KMS-11 (cell line): ENCODE results near the gene VSNL1.

Source experiments
- H2AFZ ChIP-seq: fragments of 200-600 bp; sonication (generic); 2 replicates; pipeline ENCODE4 v1.6.1; 2016; ENCODE audit warnings: antibody characterized with exemption, mixed run types, low read depth
- H3K27ac ChIP-seq: fragments of 200-600 bp; sonication (generic); 2 replicates; pipeline ENCODE4 v1.6.1; 2016; ENCODE audit warnings: mild to moderate bottlenecking, mixed run types
- H3K27me3 ChIP-seq: fragments of 200-600 bp; sonication (generic); 2 replicates; pipeline ENCODE4 v1.6.1; 2017; ENCODE audit warnings: mild to moderate bottlenecking, low read depth, mixed run types, moderate library complexity; ENCODE audit not compliant: insufficient read depth
- H3K36me3 ChIP-seq: fragments of 200-600 bp; sonication (generic); 2 replicates; pipeline ENCODE4 v1.6.1; 2017; ENCODE audit warnings: mild to moderate bottlenecking, mixed run types; ENCODE audit not compliant: insufficient read depth
- H3K4me1 ChIP-seq: fragments of 200-600 bp; sonication (generic); 2 replicates; pipeline ENCODE4 v1.6.1; 2016; ENCODE audit warnings: mild to moderate bottlenecking, low read depth, mixed run types; ENCODE audit not compliant: poor library complexity, severe bottlenecking
- H3K4me2 ChIP-seq: fragments of 200-600 bp; sonication (generic); 2 replicates; pipeline ENCODE4 v1.7.0; 2016; ENCODE audit warnings: mild to moderate bottlenecking, mixed run types
- H3K4me3 ChIP-seq: fragments of 200-600 bp; sonication (generic); IDR thresholded peaks from 2 replicates; pipeline ENCODE4 v1.6.1; 2017; ENCODE audit warnings: low read depth, low read length, mixed read lengths; ENCODE audit not compliant: insufficient read depth
- H3K79me2 ChIP-seq: fragments of 200-600 bp; sonication (generic); 2 replicates; pipeline ENCODE4 v1.6.1; 2016; ENCODE audit warnings: low read depth, mixed run types; ENCODE audit not compliant: insufficient read depth
- H3K9ac ChIP-seq: fragments of 200-600 bp; sonication (generic); 2 replicates; pipeline ENCODE4 v1.6.1; 2016; ENCODE audit warnings: mild to moderate bottlenecking, mixed run types
- H4K20me1 ChIP-seq: fragments of 200-600 bp; sonication (generic); 2 replicates; pipeline ENCODE4 v1.6.1; 2016; ENCODE audit warnings: mild to moderate bottlenecking, mixed run types; ENCODE audit not compliant: insufficient read depth
- TF ChIP-seq, protein P1 (sequence below): fragments of 200-600 bp; sonication (generic); conservative IDR thresholded peaks from 2 replicates; pipeline ENCODE4 v1.6.1; 2017; ENCODE audit warnings: low read depth, mild to moderate bottlenecking, antibody characterized with exemption, low read length, moderate library complexity, mixed read lengths

Gene VSNL1

DNA sequence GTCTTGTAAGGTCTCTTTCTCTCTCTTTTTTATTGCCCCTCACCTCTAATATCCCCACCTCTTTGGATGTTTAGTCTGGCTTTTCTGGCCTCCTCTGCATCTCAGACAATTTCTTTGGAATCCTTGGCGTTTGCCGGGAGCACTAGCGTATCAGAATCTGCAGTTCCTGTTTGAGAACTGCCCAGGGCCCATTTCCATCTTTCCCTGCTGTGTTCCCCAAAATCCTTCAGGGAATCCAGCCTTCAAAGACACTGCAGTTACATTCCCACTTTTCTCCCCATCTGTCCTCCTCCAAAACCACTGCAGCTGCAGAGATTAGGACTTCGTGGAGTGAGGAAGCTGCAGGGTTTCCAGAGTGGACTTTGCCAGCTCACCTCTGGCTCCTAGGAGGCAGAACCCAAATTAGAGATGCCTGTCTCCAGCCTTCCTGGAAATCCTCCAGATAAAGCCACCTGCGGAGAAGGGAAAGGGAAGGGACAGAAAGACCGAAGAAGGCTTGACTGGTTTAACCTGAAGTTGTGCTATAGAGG is 2.7 kb downstream of the VSNL1 start:
- H3K9ac ChIP-seq: no peak overlapping the region
- no peak overlapping the region for H2AFZ ChIP-seq
- TF ChIP-seq, protein P1, sequence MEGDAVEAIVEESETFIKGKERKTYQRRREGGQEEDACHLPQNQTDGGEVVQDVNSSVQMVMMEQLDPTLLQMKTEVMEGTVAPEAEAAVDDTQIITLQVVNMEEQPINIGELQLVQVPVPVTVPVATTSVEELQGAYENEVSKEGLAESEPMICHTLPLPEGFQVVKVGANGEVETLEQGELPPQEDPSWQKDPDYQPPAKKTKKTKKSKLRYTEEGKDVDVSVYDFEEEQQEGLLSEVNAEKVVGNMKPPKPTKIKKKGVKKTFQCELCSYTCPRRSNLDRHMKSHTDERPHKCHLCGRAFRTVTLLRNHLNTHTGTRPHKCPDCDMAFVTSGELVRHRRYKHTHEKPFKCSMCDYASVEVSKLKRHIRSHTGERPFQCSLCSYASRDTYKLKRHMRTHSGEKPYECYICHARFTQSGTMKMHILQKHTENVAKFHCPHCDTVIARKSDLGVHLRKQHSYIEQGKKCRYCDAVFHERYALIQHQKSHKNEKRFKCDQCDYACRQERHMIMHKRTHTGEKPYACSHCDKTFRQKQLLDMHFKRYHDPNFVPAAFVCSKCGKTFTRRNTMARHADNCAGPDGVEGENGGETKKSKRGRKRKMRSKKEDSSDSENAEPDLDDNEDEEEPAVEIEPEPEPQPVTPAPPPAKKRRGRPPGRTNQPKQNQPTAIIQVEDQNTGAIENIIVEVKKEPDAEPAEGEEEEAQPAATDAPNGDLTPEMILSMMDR: no peak
- H3K4me1 ChIP-seq: peaks cover 4% of the 10 kb centered on the region
- no peaks in the 10 kb centered on the region for H3K27me3 ChIP-seq
- no peak overlapping the region for H3K4me2 ChIP-seq
- no peaks in the 10 kb centered on the region for H3K79me2 ChIP-seq
- no peaks in the 10 kb centered on the region for H4K20me1 ChIP-seq
- no peak overlapping the region for H3K4me3 ChIP-seq
- H3K36me3 ChIP-seq: no peaks in the 10 kb centered on the region
- no peak overlapping the region for H3K27ac ChIP-seq

DNA sequence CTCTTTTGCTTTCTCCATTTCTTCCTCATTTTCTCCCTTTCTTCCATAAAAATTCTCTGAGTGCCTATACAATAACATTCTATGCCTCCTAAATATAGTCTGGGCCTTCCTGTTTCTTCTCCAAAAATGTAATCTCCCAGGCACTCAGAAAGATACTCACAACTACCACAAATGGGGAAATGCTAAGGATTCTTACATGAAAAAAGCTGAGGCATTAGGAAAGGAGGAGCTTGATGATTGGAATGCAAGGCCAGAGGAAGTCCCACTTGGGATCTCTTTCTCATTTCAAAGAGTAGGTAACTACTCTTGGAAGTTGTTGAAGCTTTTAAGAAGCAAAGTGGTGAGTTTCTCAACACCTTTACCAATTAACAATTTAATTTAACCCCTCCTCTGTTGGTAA is 3.4 kb downstream of the VSNL1 start:
- no peaks in the 10 kb centered on the region for H3K27me3 ChIP-seq
- no peak overlapping the region for H3K9ac ChIP-seq
- H3K27ac ChIP-seq: no peak overlapping the region
- no peaks in the 10 kb centered on the region for H4K20me1 ChIP-seq
- no peak overlapping the region for H2AFZ ChIP-seq
- TF ChIP-seq, protein P1: no peak
- no peaks in the 10 kb centered on the region for H3K4me1 ChIP-seq
- H3K79me2 ChIP-seq: no peaks in the 10 kb centered on the region
- no peak overlapping the region for H3K4me2 ChIP-seq
- H3K36me3 ChIP-seq: no peaks in the 10 kb centered on the region
- no peak overlapping the region for H3K4me3 ChIP-seq

DNA sequence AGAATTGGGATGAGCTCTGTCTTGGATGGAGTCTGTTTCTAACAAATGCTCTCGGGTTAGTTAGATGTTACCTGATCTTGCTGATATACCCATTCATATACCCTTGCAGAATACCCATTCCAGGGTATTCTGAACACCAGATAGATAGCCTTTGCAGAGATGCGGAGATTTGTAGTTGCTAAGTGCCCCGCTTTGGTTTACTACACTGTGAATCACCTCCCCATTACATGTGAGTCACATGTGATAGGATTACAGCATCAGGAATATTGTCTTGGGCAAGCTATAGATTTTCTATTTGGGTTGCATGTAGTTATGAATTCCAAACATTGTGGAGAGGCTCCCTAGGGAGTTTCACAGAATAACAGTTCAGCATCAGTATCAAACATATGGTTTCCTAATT is 3.8 kb downstream of the VSNL1 start:
- Histone ChIP-seq H3K36me3 (no peaks in the 10 kb centered on the region), H3K27ac (no peak overlapping the region), H4K20me1 (no peaks in the 10 kb centered on the region), H3K4me1 (no peaks in the 10 kb centered on the region), H3K27me3 (no peaks in the 10 kb centered on the region), H3K79me2 (no peaks in the 10 kb centered on the region), H2AFZ (no peak overlapping the region), H3K4me2 (no peak overlapping the region), H3K4me3 (no peak overlapping the region), H3K9ac (no peak overlapping the region)
- TF ChIP-seq, protein P1: no peak

DNA sequence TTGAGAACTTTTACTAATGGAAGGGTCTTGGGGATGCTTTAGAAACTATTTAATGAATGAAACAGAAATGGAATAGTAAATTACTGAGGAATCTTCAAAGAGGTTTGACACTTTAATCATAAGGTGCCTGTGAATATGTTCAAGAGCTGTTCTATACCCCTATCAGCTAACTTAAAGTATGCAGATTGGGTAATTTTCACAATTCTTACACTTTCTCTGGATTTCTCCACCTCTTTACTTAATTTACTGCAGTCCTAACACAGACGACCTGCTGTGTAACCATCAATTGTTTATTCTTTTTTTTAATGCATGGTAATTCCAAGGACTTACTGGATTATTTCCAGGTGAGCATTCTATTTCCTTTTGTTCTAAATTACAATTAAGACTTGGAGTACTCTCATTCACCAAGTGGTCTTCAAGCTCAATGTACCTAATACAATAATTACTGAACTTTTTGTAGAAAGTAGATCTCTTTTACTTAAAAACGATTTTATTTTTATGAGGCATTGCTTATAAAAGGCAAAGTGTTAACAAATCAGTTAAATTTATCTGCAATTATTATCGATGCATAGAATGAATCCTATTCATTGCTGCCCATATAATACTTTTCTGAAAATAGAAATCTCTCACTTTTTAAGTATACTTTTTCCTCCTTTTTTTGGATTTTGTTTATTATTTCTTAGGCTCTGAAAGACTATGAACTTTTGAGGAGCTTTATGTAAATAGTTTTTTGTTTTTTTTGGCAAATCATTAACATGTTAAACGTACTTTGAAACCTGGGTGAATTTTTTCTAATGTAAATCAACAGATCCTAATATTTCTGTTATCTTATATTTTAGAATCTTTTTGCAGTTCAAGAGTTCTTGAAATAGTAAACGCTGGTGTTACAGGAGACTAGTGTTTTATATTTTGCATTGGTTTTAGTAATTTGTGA is 5.5 kb downstream of the VSNL1 start:
- Histone ChIP-seq H3K9ac (no peak overlapping the region), H3K4me3 (no peak overlapping the region), H3K79me2 (no peaks in the 10 kb centered on the region), H4K20me1 (no peaks in the 10 kb centered on the region), H3K36me3 (no peaks in the 10 kb centered on the region), H3K4me2 (no peak overlapping the region), H3K27me3 (no peaks in the 10 kb centered on the region), H3K4me1 (no peaks in the 10 kb centered on the region), H2AFZ (no peak overlapping the region), H3K27ac (no peak overlapping the region)
- TF ChIP-seq, protein P1: no peak
